IMR-90 (cell line): ENCODE data around the gene CUEDC2.

Experiments used
- CTCF ChIP-seq: conservative IDR thresholded peaks from 2 replicates; pipeline ENCODE4 v1.5.1; 2012; ENCODE audit warnings: mild to moderate bottlenecking, low read depth, low read length, improper control_type of control experiment
- POLR2A ChIP-seq: IDR thresholded peaks from 2 replicates; pipeline ENCODE4 v1.6.1; 2012; ENCODE audit warnings: mild to moderate bottlenecking, low read depth, low read length
- RCOR1 ChIP-seq: IDR thresholded peaks from 2 replicates; pipeline ENCODE4 v1.6.1; 2012; ENCODE audit warnings: mild to moderate bottlenecking, low read length, improper control_type of control experiment; ENCODE audit not compliant: insufficient replicate concordance
- RFX5 ChIP-seq: IDR thresholded peaks from 2 replicates; pipeline ENCODE4 v1.8.0; 2012; ENCODE audit warnings: low read depth, mild to moderate bottlenecking, low read length, moderate library complexity
- SMC3 ChIP-seq: fragments of 150-350 bp; IDR thresholded peaks from 2 replicates; pipeline ENCODE4 v1.6.1; 2016; ENCODE audit warnings: low read depth, mild to moderate bottlenecking, antibody characterized with exemption, low read length, moderate library complexity

- TF ChIP-seq CTCF (no peak), RCOR1 (no peak), RFX5 (no peak), POLR2A (peak; percentile 86), SMC3 (no peak)
Observed at GRCh38 chr10:102395400-102396316, 36.7 kb downstream of the CUEDC2 start, which contains the start of gene NFKB2.
